ENCODE data around the gene SPOCK1.

Gene SPOCK1

DNA sequence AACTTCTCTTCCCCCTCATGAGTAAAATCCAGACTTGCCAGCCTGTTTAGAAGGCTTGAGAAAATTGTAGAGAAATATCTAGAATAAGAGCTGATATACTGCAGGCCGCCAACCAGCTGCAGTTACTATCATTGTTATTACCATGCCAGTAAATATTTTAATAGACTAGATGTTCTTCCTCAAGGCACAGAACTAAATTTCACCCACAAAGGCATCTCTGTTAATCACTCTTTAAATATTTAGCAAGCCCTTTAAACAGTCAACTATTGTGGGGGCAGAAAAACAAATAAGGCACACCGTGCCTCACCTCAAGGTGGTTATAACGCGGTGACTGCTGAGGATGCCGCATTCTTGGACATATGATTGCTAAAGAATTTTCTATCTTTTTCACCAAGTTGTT lies 147.0 kb downstream of the SPOCK1 start:
- Histone ChIP-seq H3K27ac (replicated peaks) (no peak overlapping the region), H3K27me3 (ENCODE audit: insufficient read depth, poor library complexity, severe bottlenecking) (no peaks in the 10 kb centered on the region), H3K4me3 (replicated peaks; ENCODE audit: insufficient read depth, low read length) (no peak overlapping the region)
- TF ChIP-seq REST (IDR thresholded peaks at IDR 0.05; ENCODE audit: insufficient replicate concordance, low read depth) (no peak), POLR2AphosphoS5 (IDR thresholded peaks at IDR 0.05; ENCODE audit: low read depth) (no peak), CTCF (IDR thresholded peaks at IDR 0.05; ENCODE audit: insufficient read depth, low read length) (no peak), GABPA (IDR thresholded peaks at IDR 0.05; ENCODE audit: low read depth) (no peak), SPI1 (IDR thresholded peaks at IDR 0.05; ENCODE audit: borderline replicate concordance, low read depth) (no peak)
- no peak for DNase-seq (ENCODE audit: low read depth in 1 of 2, low spot score in 1 of 2)

DNA sequence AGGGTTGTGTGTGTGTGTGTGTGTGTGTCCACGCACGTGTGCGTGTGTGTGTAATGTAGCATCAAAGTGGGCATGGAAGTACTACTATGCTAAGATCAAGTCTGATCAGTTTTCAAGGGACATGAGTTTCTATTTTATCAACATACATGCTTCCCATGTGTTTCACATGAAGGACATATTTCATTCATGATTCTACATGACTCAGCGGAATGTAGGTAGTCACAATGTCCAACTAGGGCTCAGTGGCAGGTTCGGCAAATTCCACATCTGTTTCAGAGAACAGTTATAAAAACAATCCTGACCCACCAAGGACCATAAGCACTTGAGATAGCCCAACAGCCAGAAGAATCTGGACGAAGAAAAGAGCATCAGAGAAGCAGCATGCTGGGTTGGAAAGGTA lies 148.3 kb downstream of the SPOCK1 start:
- Histone ChIP-seq H3K4me3 (replicated peaks; ENCODE audit: insufficient read depth, low read length) (no peak overlapping the region), H3K27ac (replicated peaks) (no peak overlapping the region), H3K27me3 (ENCODE audit: insufficient read depth, poor library complexity, severe bottlenecking) (no peaks in the 10 kb centered on the region)
- no peak for DNase-seq (ENCODE audit: low read depth in 1 of 2, low spot score in 1 of 2)
- no peak for TF ChIP-seq GABPA (IDR thresholded peaks at IDR 0.05; ENCODE audit: low read depth)
- no peak for TF ChIP-seq SPI1 (IDR thresholded peaks at IDR 0.05; ENCODE audit: borderline replicate concordance, low read depth)
- no peak for TF ChIP-seq REST (IDR thresholded peaks at IDR 0.05; ENCODE audit: insufficient replicate concordance, low read depth)
- no peak for TF ChIP-seq POLR2AphosphoS5 (IDR thresholded peaks at IDR 0.05; ENCODE audit: low read depth)
- TF ChIP-seq CTCF (IDR thresholded peaks at IDR 0.05; ENCODE audit: insufficient read depth, low read length) = no peak

DNA sequence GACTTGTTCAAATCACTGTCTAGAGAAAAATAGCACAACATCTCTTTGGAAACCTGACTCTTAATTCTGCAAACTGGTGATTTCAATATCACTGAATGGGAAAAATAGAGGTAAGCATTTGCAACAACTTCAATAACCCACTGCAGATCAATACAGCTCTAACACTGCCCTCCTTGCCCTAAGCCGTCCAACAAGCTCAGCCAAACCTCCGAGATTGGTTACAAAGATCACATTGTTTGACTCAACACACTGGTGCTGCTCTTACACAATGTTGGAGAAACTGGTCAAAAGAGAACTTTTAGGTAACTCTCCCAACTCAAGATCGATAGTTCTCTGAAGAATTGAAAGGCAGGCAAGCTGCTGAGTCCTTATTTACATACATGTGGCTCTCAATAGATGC lies 150.4 kb downstream of the SPOCK1 start:
- no peak for DNase-seq (ENCODE audit: low read depth in 1 of 2, low spot score in 1 of 2)
- no peak overlapping the region for H3K27ac ChIP-seq (replicated peaks)
- H3K4me3 ChIP-seq (replicated peaks; ENCODE audit: insufficient read depth, low read length) = no peak overlapping the region
- TF ChIP-seq POLR2AphosphoS5 (IDR thresholded peaks at IDR 0.05; ENCODE audit: low read depth) (no peak), SPI1 (IDR thresholded peaks at IDR 0.05; ENCODE audit: borderline replicate concordance, low read depth) (no peak), REST (IDR thresholded peaks at IDR 0.05; ENCODE audit: insufficient replicate concordance, low read depth) (no peak), GABPA (IDR thresholded peaks at IDR 0.05; ENCODE audit: low read depth) (no peak), CTCF (IDR thresholded peaks at IDR 0.05; ENCODE audit: insufficient read depth, low read length) (no peak)
- H3K27me3 ChIP-seq (ENCODE audit: insufficient read depth, poor library complexity, severe bottlenecking) = no peaks in the 10 kb centered on the region

Data from HL-60 (cell line).